GM18502 (cell line): Measurements from ENCODE around the gene JAGN1.
"Not testable (repeated sequence)": the region's sequence is repeated elsewhere in the genome, so short reads cannot be mapped to it uniquely, and the experiment has no call there.

Experiments used
- ATAC-seq: cut with Tn5 transposase; IDR thresholded peaks from one replicate; pipeline ENCODE4 v1.9.1; 2021; ENCODE audit warnings: mild to moderate bottlenecking; ENCODE audit not compliant: unreplicated experiment, poor library complexity

The JAGN1 gene

GRCh38 chr3:9890249-9891071, at the start of gene JAGN1:
Gene JAGN1 (plus strand): TSS chr3:9890610. CDS start chr3:9890723, 113 bp downstream.
- peak; percentile 88 for ATAC-seq

- ATAC-seq, result no peak
Measured at GRCh38 chr3:9841015-9841414, 49.4 kb upstream of the JAGN1 start.

- peak; percentile 98 for ATAC-seq
Measured at GRCh38 chr3:9843715-9844438, 46.5 kb upstream of the JAGN1 start, which contains the start of gene RPUSD3. Gene RPUSD3 (minus strand): TSS chr3:9844008. CDS start chr3:9843990, 18 bp downstream.

- no peak for ATAC-seq
Measured at GRCh38 chr3:9846231-9846630, 44.2 kb upstream of the JAGN1 start.

GRCh38 chr3:9846931-9847488, 43.4 kb upstream of the JAGN1 start:
- no peak for ATAC-seq

- not testable (repeated sequence) for ATAC-seq
Measured at GRCh38 chr3:9847870-9848269, 42.5 kb upstream of the JAGN1 start.

GRCh38 chr3:9848860-9849259, 41.5 kb upstream of the JAGN1 start:
- not testable (repeated sequence) for ATAC-seq

GRCh38 chr3:9851383-9851782, 39.0 kb upstream of the JAGN1 start:
- ATAC-seq, result not testable (repeated sequence)

GRCh38 chr3:9851926-9852325, 38.5 kb upstream of the JAGN1 start:
- ATAC-seq, result not testable (repeated sequence)

GRCh38 chr3:9852528-9852927, 37.9 kb upstream of the JAGN1 start:
- ATAC-seq, result no peak

GRCh38 chr3:9854291-9854940, 36.0 kb upstream of the JAGN1 start:
- ATAC-seq, result not testable (repeated sequence)

- ATAC-seq, result no peak
Measured at GRCh38 chr3:9855594-9855993, 34.8 kb upstream of the JAGN1 start.

- no peak for ATAC-seq
Measured at GRCh38 chr3:9859530-9860025, 30.8 kb upstream of the JAGN1 start.

GRCh38 chr3:9861201-9861600, 29.2 kb upstream of the JAGN1 start:
- no peak for ATAC-seq

GRCh38 chr3:9861626-9862130, 28.7 kb upstream of the JAGN1 start:
- ATAC-seq, result no peak

GRCh38 chr3:9862391-9863057, 27.9 kb upstream of the JAGN1 start:
- no peak for ATAC-seq

- ATAC-seq, result no peak
Measured at GRCh38 chr3:9863058-9863772, 27.2 kb upstream of the JAGN1 start.

- no peak for ATAC-seq
Measured at GRCh38 chr3:9864200-9864927, 26.0 kb upstream of the JAGN1 start.
